Uterus (tissue), 2 donors: ENCODE results near the gene MCAT.

Experiments used
- CTCF ChIP-seq, 4 experiments: fragments of 200-600 bp in 2 of 4; fragments of 450-650 bp in 2 of 4; sonication (generic) in 2 of 4; IDR thresholded peaks; one replicate each; pipeline ENCODE4 v1.5.1; 2016 to 2019; ENCODE audit warnings: antibody characterized with exemption in 4 of 4, mild to moderate bottlenecking in 2 of 4, moderate library complexity in 1 of 4
- POLR2A ChIP-seq, 2 donors: fragments of 450-650 bp; IDR thresholded peaks; one replicate each; pipeline ENCODE4 v1.6.1; 2016; ENCODE audit warnings: antibody characterized with exemption in 2 of 2, mild to moderate bottlenecking in 1 of 2, moderate library complexity in 1 of 2

GRCh38 chr22:43116932-43117331 is 26.3 kb downstream of the MCAT start:
- no peak for TF ChIP-seq CTCF (IDR thresholded peaks at IDR 0.05)
- no peak for TF ChIP-seq POLR2A (IDR thresholded peaks at IDR 0.05)
